T-cell (primary cell): Measurements from ENCODE around the gene RTN1. TPM values are rescaled to one million over a fixed set of nuclear protein-coding genes. Genes with fewer than 3 reads are reported as not detected.

Experiments used
- ATAC-seq, 4 experiments: fragments of 200-7000 bp in 3 of 4; fragments of 150-1000 bp in 1 of 4; cut with Tn5 transposase; replicated peaks in 1 of 4; 1 replicate in 3 of 4; 2 replicates in 1 of 4; pipeline ENCODE4 v1.10.0; 2021; ENCODE audit warnings: moderate library complexity in 3 of 4, mild to moderate bottlenecking in 2 of 4, moderate number of reproducible peaks in 1 of 4
- CTCF ChIA-PET, 2 donors: fragments of 300-600 bp; sonication (Branson Sonifier 250); formaldehyde crosslinking; loops; one replicate each; lab custom pipeline; 2022; ENCODE audit warnings: antibody characterized with exemption in 2 of 2; lab: Charles Lee
- POLR2A ChIA-PET, 2 donors: fragments of 300-600 bp; sonication (Branson Sonifier 250); formaldehyde crosslinking; loops; one replicate each; lab custom pipeline; 2022; ENCODE audit warnings: antibody characterized with exemption in 2 of 2; lab: Charles Lee
- DNase-seq, 35 experiments: peaks; one replicate each; pipeline versions ENCODE4 v3.0.0 to v3.0.0-alpha.2; 2013 to 2023
- H3K27ac ChIP-seq: one replicate; pipeline ENCODE4 v1.5.1; 2013; ENCODE audit warnings: low read length
- H3K27me3 ChIP-seq, 2 experiments: replicated peaks in 1 of 2; 1 replicate in 1 of 2; 2 replicates in 1 of 2; pipeline versions ENCODE4 v1.6.1 to v1.7.0; 2013; ENCODE audit warnings: low read length in 1 of 2, mixed read lengths in 1 of 2; ENCODE audit not compliant: control insufficient read depth in 2 of 2, insufficient read depth in 2 of 2; ENCODE audit errors: extremely low read depth in 1 of 2
- H3K36me3 ChIP-seq, 2 donors: 1 replicate in 1 of 2; 2 replicates in 1 of 2; pipeline versions ENCODE4 v1.6.1 to v1.7.0; 2013; ENCODE audit warnings: low read length in 1 of 2; ENCODE audit not compliant: control insufficient read depth in 2 of 2, insufficient read depth in 1 of 2; ENCODE audit errors: extremely low read depth in 1 of 2
- H3K4me1 ChIP-seq, 2 experiments: 1 replicate in 1 of 2; 2 replicates in 1 of 2; pipeline versions ENCODE4 v1.6.1 to v1.7.0; 2013; ENCODE audit warnings: low read length in 2 of 2, mixed read lengths in 1 of 2; ENCODE audit not compliant: insufficient read depth in 2 of 2, control insufficient read depth in 1 of 2; ENCODE audit errors: extremely low read depth in 1 of 2
- H3K4me3 ChIP-seq, 2 donors: 1 replicate in 1 of 2; 2 replicates in 1 of 2; pipeline versions ENCODE4 v1.5.1 to v1.7.0; 2013; ENCODE audit warnings: mild to moderate bottlenecking in 2 of 2, low read length in 1 of 2, moderate library complexity in 1 of 2; ENCODE audit not compliant: control insufficient read depth in 1 of 2; ENCODE audit errors: extremely low read depth in 1 of 2
- H3K9me3 ChIP-seq: 2 replicates; pipeline ENCODE4 v1.7.0; 2013
- H3K27ac Mint-ChIP-seq, 2 donors: one replicate each; pipeline ENCODE4 v1.8.0; 2020 to 2021; ENCODE audit warnings: mild to moderate bottlenecking in 2 of 2, mixed read lengths in 2 of 2
- H3K27me3 Mint-ChIP-seq, 2 donors: one replicate each; pipeline ENCODE4 v1.8.0; 2021 to 2022; ENCODE audit warnings: mixed read lengths in 2 of 2
- H3K36me3 Mint-ChIP-seq: one replicate; pipeline ENCODE4 v1.8.0; 2021; ENCODE audit warnings: mixed read lengths
- H3K4me1 Mint-ChIP-seq, 3 donors: one replicate each; pipeline ENCODE4 v1.8.0; 2020 to 2022; ENCODE audit warnings: mixed read lengths in 3 of 3, mild to moderate bottlenecking in 1 of 3
- H3K4me3 Mint-ChIP-seq, 3 donors: one replicate each; pipeline ENCODE4 v1.8.0; 2020 to 2022; ENCODE audit warnings: mild to moderate bottlenecking in 3 of 3, mixed read lengths in 3 of 3, moderate library complexity in 3 of 3
- H3K9me3 Mint-ChIP-seq, 3 donors: one replicate each; pipeline ENCODE4 v1.8.0; 2020 to 2022; ENCODE audit warnings: mixed read lengths in 3 of 3
- WGBS: methylation state at CpG from one replicate; pipeline ENCODE4 v1.1.5; 2013; ENCODE audit warnings: missing lambda C conversion rate; ENCODE audit not compliant: insufficient coverage; 5-methylcytosine and 5-hydroxymethylcytosine counted together
- total RNA-seq, 35 experiments: library from RNA in 6 of 35; stranded (reverse) in 6 of 35; fragments of 120-200 nt in 1 of 35; gene quantifications; one replicate each; pipeline versions ENCODE4 v1.2.1 to v1.2.4 and lab custom pipeline; 2013 to 2026

Gene RTN1
- total RNA-seq, 5 donors from 2014 or later (not counting 1 experiment from before 2014, with no cell fraction given), result 0.25 TPM; not detected in 4

GRCh38 chr14:59631237-59631636 lies 239.3 kb downstream of the RTN1 start:
- H3K27me3 Mint-ChIP-seq, result peaks cover 48 to 62% of the 10 kb centered on the region in 2 donors
- no peak overlapping the region for H3K27ac Mint-ChIP-seq
- no peaks in the 10 kb centered on the region for H3K36me3 ChIP-seq
- H3K4me3 ChIP-seq, result no peak overlapping the region
- H3K27me3 ChIP-seq, result peaks cover 12 to 16% of the 10 kb centered on the region in 2 experiments
- H3K36me3 Mint-ChIP-seq, result no peaks in the 10 kb centered on the region
- no peak overlapping the region for H3K4me3 Mint-ChIP-seq
- ATAC-seq (no peak), DNase-seq (no peak)
- H3K4me1 ChIP-seq, result no peaks in the 10 kb centered on the region
- POLR2A ChIA-PET, result no interaction called here
- no peaks in the 10 kb centered on the region for H3K9me3 ChIP-seq
- peaks cover 0 to 11% (median 8%) of the 10 kb centered on the region in 3 donors for H3K9me3 Mint-ChIP-seq
- CTCF ChIA-PET, result no interaction called here
- H3K27ac ChIP-seq, result no peak overlapping the region
- WGBS, result 28% methylated on average over 2 of the region's 3 CpGs
- H3K4me1 Mint-ChIP-seq, result peaks cover 0 to 5% (median 2%) of the 10 kb centered on the region in 3 donors

- H3K36me3 Mint-ChIP-seq, result no peaks in the 10 kb centered on the region
- Histone ChIP-seq H3K27ac (no peak overlapping the region), H3K27me3 (peaks cover 12 to 16% of the 10 kb centered on the region in 2 experiments), H3K4me1 (no peaks in the 10 kb centered on the region), H3K9me3 (no peaks in the 10 kb centered on the region), H3K36me3 (no peaks in the 10 kb centered on the region), H3K4me3 (peak overlapping the region in 1 of 2 donors; percentile 23)
- peaks cover 0 to 5% (median 2%) of the 10 kb centered on the region in 3 donors for H3K4me1 Mint-ChIP-seq
- POLR2A ChIA-PET, result no interaction called here
- peak overlapping the region in 1 of 3 donors; percentile 23 for H3K4me3 Mint-ChIP-seq
- peaks cover 0 to 11% (median 8%) of the 10 kb centered on the region in 3 donors for H3K9me3 Mint-ChIP-seq
- no peak for ATAC-seq
- DNase-seq, result no peak
- WGBS, result 4% methylated on average over 51 of the region's 57 CpGs
- H3K27me3 Mint-ChIP-seq, result peaks cover 48 to 63% of the 10 kb centered on the region in 2 donors
- H3K27ac Mint-ChIP-seq, result no peak overlapping the region
- CTCF ChIA-PET, result no interaction called here
These were observed 240.2 kb downstream of the RTN1 start for GRCh38 chr14:59630288-59630963.

GRCh38 chr14:59629444-59630287 lies 240.9 kb downstream of the RTN1 start:
- Mint-ChIP-seq H3K9me3 (peaks cover 0 to 3% (median 3%) of the 10 kb centered on the region in 3 donors), H3K27me3 (peaks cover 48 to 57% of the 10 kb centered on the region in 2 donors), H3K4me1 (peaks cover 0 to 5% (median 2%) of the 10 kb centered on the region in 3 donors), H3K36me3 (no peaks in the 10 kb centered on the region), H3K4me3 (peak overlapping the region in 1 of 3 donors; percentile 23), H3K27ac (no peak overlapping the region)
- no peak overlapping the region for H3K27ac ChIP-seq
- peaks cover 12 to 16% of the 10 kb centered on the region in 2 experiments for H3K27me3 ChIP-seq
- 75% methylated on average over 2 of the region's 11 CpGs for WGBS
- no peak for ATAC-seq
- no peaks in the 10 kb centered on the region for H3K4me1 ChIP-seq
- no peak for DNase-seq
- H3K36me3 ChIP-seq, result no peaks in the 10 kb centered on the region
- POLR2A ChIA-PET, result no interaction called here
- CTCF ChIA-PET, result no interaction called here
- no peak overlapping the region for H3K4me3 ChIP-seq
- no peaks in the 10 kb centered on the region for H3K9me3 ChIP-seq

- Mint-ChIP-seq H3K4me1 (peaks cover 0 to 5% (median 2%) of the 10 kb centered on the region in 3 donors), H3K4me3 (no peak overlapping the region), H3K27me3 (peaks cover 41 to 45% of the 10 kb centered on the region in 2 donors), H3K27ac (no peak overlapping the region), H3K36me3 (no peaks in the 10 kb centered on the region), H3K9me3 (no peaks in the 10 kb centered on the region)
- no peak for DNase-seq
- Histone ChIP-seq H3K27me3 (peaks cover 10% of the 10 kb centered on the region in 2 experiments), H3K27ac (no peak overlapping the region), H3K36me3 (no peaks in the 10 kb centered on the region), H3K4me1 (no peaks in the 10 kb centered on the region), H3K4me3 (no peak overlapping the region), H3K9me3 (no peaks in the 10 kb centered on the region)
- CTCF ChIA-PET, result no interaction called here
- WGBS, result no CpG with 5 or more reads among the region's 2 CpGs
- no peak for ATAC-seq
- POLR2A ChIA-PET, result no interaction called here
These were observed 243.5 kb downstream of the RTN1 start for GRCh38 chr14:59627011-59627520.

- Histone ChIP-seq H3K4me3 (no peak overlapping the region), H3K27ac (no peak overlapping the region), H3K36me3 (no peaks in the 10 kb centered on the region), H3K4me1 (no peaks in the 10 kb centered on the region), H3K27me3 (no peaks in the 10 kb centered on the region), H3K9me3 (no peaks in the 10 kb centered on the region)
- no peak for DNase-seq
- no peak overlapping the region for H3K27ac Mint-ChIP-seq
- CTCF ChIA-PET, result interaction anchor here in 1 of 2 donors (1.1 kb wide), 1 partner anchor 9 kb away, joined by 5 read pairs; no protein-coding TSS in a partner anchor
- H3K4me3 Mint-ChIP-seq, result no peak overlapping the region
- no peaks in the 10 kb centered on the region for H3K36me3 Mint-ChIP-seq
- POLR2A ChIA-PET, result no interaction called here
- no peaks in the 10 kb centered on the region for H3K4me1 Mint-ChIP-seq
- peaks cover 12 to 24% of the 10 kb centered on the region in 2 donors for H3K27me3 Mint-ChIP-seq
- ATAC-seq, result no peak
- no CpG with 5 or more reads among the region's 2 CpGs for WGBS
- H3K9me3 Mint-ChIP-seq, result peaks cover 0 to 12% (median 0%) of the 10 kb centered on the region in 3 donors
These were observed 247.9 kb downstream of the RTN1 start for GRCh38 chr14:59622631-59623030.

- DNase-seq (no peak), ATAC-seq (no peak)
- ChIA-PET POLR2A (interaction anchor here in 1 of 2 donors (0.6 kb wide), 1 partner anchor 1456 kb away, joined by 3 read pairs; no protein-coding TSS in a partner anchor), CTCF (no interaction called here)
- Mint-ChIP-seq H3K27ac (no peak overlapping the region), H3K27me3 (peaks cover 10 to 14% of the 10 kb centered on the region in 2 donors), H3K4me3 (no peak overlapping the region), H3K4me1 (no peaks in the 10 kb centered on the region), H3K36me3 (no peaks in the 10 kb centered on the region), H3K9me3 (peaks cover 0 to 14% (median 0%) of the 10 kb centered on the region in 3 donors)
- Histone ChIP-seq H3K27me3 (peaks cover 0 to 2% of the 10 kb centered on the region in 2 experiments), H3K9me3 (no peaks in the 10 kb centered on the region), H3K4me3 (no peak overlapping the region), H3K4me1 (no peaks in the 10 kb centered on the region), H3K27ac (no peak overlapping the region), H3K36me3 (no peaks in the 10 kb centered on the region)
- 46% methylated on average over 2 of the region's 2 CpGs for whole genome bisulfite sequencing
These were observed 251.5 kb downstream of the RTN1 start for GRCh38 chr14:59619061-59619460.
